OCI-LY7 (cell line): ENCODE measurements around the gene METTL4.

Experiments
- EZH2phosphoT487 ChIP-seq: fragments of 200-600 bp; sonication (generic); IDR thresholded peaks from 2 replicates; pipeline ENCODE4 v1.6.1; 2018; ENCODE audit warnings: low read depth, borderline replicate concordance, mild to moderate bottlenecking, mixed run types, antibody characterized with exemption, low read length, moderate library complexity, mixed read lengths
- TF ChIP-seq, protein P1 (sequence below): fragments of 200-600 bp; sonication (generic); conservative IDR thresholded peaks from 2 replicates; pipeline ENCODE4 v1.5.1; 2014; ENCODE audit warnings: mild to moderate bottlenecking, antibody characterized with exemption, low read length, moderate library complexity, mixed read lengths

GRCh38 chr18:2532797-2533196, 38.5 kb downstream of the METTL4 start:
- TF ChIP-seq, protein P1, sequence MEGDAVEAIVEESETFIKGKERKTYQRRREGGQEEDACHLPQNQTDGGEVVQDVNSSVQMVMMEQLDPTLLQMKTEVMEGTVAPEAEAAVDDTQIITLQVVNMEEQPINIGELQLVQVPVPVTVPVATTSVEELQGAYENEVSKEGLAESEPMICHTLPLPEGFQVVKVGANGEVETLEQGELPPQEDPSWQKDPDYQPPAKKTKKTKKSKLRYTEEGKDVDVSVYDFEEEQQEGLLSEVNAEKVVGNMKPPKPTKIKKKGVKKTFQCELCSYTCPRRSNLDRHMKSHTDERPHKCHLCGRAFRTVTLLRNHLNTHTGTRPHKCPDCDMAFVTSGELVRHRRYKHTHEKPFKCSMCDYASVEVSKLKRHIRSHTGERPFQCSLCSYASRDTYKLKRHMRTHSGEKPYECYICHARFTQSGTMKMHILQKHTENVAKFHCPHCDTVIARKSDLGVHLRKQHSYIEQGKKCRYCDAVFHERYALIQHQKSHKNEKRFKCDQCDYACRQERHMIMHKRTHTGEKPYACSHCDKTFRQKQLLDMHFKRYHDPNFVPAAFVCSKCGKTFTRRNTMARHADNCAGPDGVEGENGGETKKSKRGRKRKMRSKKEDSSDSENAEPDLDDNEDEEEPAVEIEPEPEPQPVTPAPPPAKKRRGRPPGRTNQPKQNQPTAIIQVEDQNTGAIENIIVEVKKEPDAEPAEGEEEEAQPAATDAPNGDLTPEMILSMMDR, result no peak
- TF ChIP-seq EZH2phosphoT487, result no peak
